ENCODE results near the gene MARCHF6.
"Not testable (repeated sequence)": the region's sequence is repeated elsewhere in the genome, so short reads cannot be mapped to it uniquely, and the experiment has no call there.

The MARCHF6 gene

GRCh38 chr5:10376544-10376943 is 23.0 kb downstream of the MARCHF6 start:
- H3K27ac Mint-ChIP-seq: peak overlapping the region; percentile 62
- peak overlapping the region; percentile 15 for H3K4me3 Mint-ChIP-seq
- peaks cover 13% of the 10 kb centered on the region for H3K36me3 Mint-ChIP-seq
- peaks cover 71% of the 10 kb centered on the region for H3K4me1 Mint-ChIP-seq
- H3K9me3 Mint-ChIP-seq: no peaks in the 10 kb centered on the region
- H3K27me3 Mint-ChIP-seq: no peaks in the 10 kb centered on the region

DNA sequence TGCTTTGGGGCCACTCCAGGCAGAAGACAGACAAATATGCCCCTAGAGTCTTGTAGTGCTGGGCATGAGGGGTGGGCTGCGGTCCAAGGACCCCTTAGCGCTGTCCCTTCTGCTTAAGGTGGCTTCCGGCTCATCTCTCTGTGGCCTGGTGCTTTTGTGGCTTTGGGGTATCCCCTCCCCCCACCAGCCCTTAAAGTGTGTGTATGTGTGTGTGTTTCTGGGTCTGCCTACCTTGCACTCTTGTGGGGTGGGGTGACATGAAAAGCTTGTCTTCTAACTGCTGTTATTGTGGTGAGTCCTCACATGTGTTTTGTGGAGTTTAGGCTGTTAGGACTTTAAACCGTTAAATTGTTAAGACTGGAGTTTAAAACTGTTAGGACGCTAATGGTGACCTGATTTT is 23.6 kb downstream of the MARCHF6 start:
- peak overlapping the region; percentile 79 for H3K27ac Mint-ChIP-seq
- H3K27me3 Mint-ChIP-seq: no peaks in the 10 kb centered on the region
- H3K9me3 Mint-ChIP-seq: no peaks in the 10 kb centered on the region
- H3K4me3 Mint-ChIP-seq: no peak overlapping the region
- peaks cover 13% of the 10 kb centered on the region for H3K36me3 Mint-ChIP-seq
- peaks cover 66% of the 10 kb centered on the region for H3K4me1 Mint-ChIP-seq

DNA sequence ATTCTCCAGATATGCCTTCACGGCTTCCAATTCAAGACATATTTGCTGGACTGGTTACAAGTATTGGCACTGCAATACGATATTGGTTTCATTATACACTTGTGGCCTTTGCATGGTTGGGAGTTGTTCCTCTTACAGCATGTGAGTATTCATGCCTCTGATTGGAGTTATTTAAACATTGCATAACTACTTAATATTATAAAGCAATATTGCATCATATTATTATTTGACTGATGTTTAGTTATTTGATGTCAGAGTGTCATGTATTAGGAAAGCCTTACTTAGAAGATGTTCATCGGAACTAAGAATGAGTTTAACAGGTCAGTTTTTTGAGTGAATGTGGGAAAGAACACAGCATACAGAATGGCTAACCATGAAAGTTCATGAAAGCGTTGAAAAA is 28.3 kb downstream of the MARCHF6 start:
- H3K4me3 Mint-ChIP-seq: no peak overlapping the region
- H3K9me3 Mint-ChIP-seq: no peaks in the 10 kb centered on the region
- no peak overlapping the region for H3K27ac Mint-ChIP-seq
- peaks cover 25% of the 10 kb centered on the region for H3K4me1 Mint-ChIP-seq
- H3K27me3 Mint-ChIP-seq: no peaks in the 10 kb centered on the region
- peaks cover 18% of the 10 kb centered on the region for H3K36me3 Mint-ChIP-seq

GRCh38 chr5:10384483-10384882 is 31.0 kb downstream of the MARCHF6 start:
- Mint-ChIP-seq H3K27ac (no peak overlapping the region), H3K27me3 (no peaks in the 10 kb centered on the region), H3K9me3 (no peaks in the 10 kb centered on the region), H3K36me3 (peaks cover 14% of the 10 kb centered on the region), H3K4me3 (no peak overlapping the region), H3K4me1 (peaks cover 6% of the 10 kb centered on the region)

GRCh38 chr5:10387690-10388089 is 34.2 kb downstream of the MARCHF6 start:
- no peak overlapping the region for H3K4me3 Mint-ChIP-seq
- peaks cover 18% of the 10 kb centered on the region for H3K36me3 Mint-ChIP-seq
- no peaks in the 10 kb centered on the region for H3K4me1 Mint-ChIP-seq
- no peaks in the 10 kb centered on the region for H3K9me3 Mint-ChIP-seq
- H3K27ac Mint-ChIP-seq: no peak overlapping the region
- no peaks in the 10 kb centered on the region for H3K27me3 Mint-ChIP-seq

GRCh38 chr5:10391130-10391529 is 37.6 kb downstream of the MARCHF6 start:
- Mint-ChIP-seq H3K9me3 (no peaks in the 10 kb centered on the region), H3K4me3 (no peak overlapping the region), H3K27me3 (no peaks in the 10 kb centered on the region), H3K4me1 (peaks cover 2% of the 10 kb centered on the region), H3K27ac (no peak overlapping the region), H3K36me3 (peaks cover 15% of the 10 kb centered on the region)

- H3K36me3 Mint-ChIP-seq: peaks cover 19% of the 10 kb centered on the region
- H3K27me3 Mint-ChIP-seq, H3K4me3 Mint-ChIP-seq, H3K4me1 Mint-ChIP-seq, H3K9me3 Mint-ChIP-seq: not testable (repeated sequence)
- H3K27ac Mint-ChIP-seq: peak overlapping the region; percentile 55
Measured at GRCh38 chr5:10392567-10393328, 39.3 kb downstream of the MARCHF6 start.

DNA sequence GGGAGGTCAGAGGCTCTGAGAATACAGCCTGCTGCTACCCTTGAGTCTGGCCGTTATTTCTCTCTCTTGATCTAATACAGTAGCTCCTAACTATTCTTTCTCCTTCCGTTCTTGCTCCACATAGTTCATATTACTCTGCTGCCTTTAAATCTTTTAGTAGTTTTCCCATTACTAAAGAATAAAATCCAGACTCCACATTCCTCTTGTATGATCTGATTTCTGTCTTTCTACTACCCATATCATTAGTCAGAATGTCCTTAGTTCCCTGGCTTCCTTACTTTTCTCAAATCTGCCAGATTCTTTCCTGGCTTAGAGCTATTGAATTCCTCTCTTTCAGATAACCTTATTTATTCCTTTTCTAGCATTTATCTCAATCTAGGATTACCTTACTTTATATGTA is 40.0 kb downstream of the MARCHF6 start:
- Mint-ChIP-seq H3K4me3 (no peak overlapping the region), H3K27ac (peak overlapping the region; percentile 24), H3K27me3 (no peaks in the 10 kb centered on the region), H3K9me3 (no peaks in the 10 kb centered on the region), H3K4me1 (peaks cover 6% of the 10 kb centered on the region), H3K36me3 (peaks cover 19% of the 10 kb centered on the region)

GRCh38 chr5:10396552-10396951 is 43.1 kb downstream of the MARCHF6 start:
- Mint-ChIP-seq H3K27ac (no peak overlapping the region), H3K9me3 (no peaks in the 10 kb centered on the region), H3K4me3 (no peak overlapping the region), H3K36me3 (peaks cover 18% of the 10 kb centered on the region), H3K4me1 (peaks cover 10% of the 10 kb centered on the region), H3K27me3 (no peaks in the 10 kb centered on the region)

DNA sequence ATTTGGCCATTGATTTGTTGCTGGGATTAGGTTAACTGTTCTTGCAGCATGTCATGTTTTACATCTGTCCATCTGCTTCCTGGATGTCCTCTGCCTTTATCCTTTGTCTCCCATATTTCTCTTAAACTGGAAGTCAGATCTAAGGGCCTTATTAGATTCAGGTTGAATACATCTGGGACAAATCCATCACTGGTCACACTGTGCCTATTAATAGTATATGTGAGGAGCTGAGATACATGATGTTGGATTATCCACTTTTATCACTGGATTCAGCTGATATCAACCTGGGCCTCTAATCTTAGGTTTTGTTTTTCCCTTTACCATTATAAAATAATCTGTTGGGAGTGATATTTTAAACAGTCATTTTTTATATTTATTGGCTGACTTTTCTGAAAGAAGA is 46.3 kb downstream of the MARCHF6 start:
- Mint-ChIP-seq H3K27ac (no peak overlapping the region), H3K4me1 (peaks cover 10% of the 10 kb centered on the region), H3K4me3 (no peak overlapping the region), H3K9me3 (no peaks in the 10 kb centered on the region), H3K27me3 (no peaks in the 10 kb centered on the region), H3K36me3 (peaks cover 13% of the 10 kb centered on the region)

- H3K9me3 Mint-ChIP-seq: no peaks in the 10 kb centered on the region
- H3K4me1 Mint-ChIP-seq: peaks cover 10% of the 10 kb centered on the region
- H3K36me3 Mint-ChIP-seq: peaks cover 13% of the 10 kb centered on the region
Measured at GRCh38 chr5:10400411-10400810, 46.9 kb downstream of the MARCHF6 start.

DNA sequence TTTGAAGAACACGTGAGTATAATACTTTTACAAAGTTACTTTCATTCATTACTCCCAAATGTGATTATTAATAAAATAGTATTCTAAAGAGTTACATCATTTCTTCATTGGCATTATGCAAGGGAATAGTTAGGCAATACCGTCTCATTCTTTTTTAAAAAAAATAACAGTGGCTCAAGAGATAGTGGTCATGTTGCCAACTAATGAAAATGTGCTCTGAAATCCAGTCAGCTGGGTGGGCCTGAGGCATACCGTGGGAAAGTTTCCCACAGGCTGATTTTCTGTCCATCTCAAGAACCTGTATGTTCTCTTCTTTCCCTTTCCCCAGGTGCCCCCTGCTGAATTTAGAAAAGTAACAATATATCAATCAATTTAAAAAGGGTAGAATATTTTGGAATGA is 47.3 kb downstream of the MARCHF6 start:
- H3K27me3 Mint-ChIP-seq: no peaks in the 10 kb centered on the region
- peak overlapping the region; percentile 59 for H3K27ac Mint-ChIP-seq
- peaks cover 10% of the 10 kb centered on the region for H3K4me1 Mint-ChIP-seq
- no peaks in the 10 kb centered on the region for H3K9me3 Mint-ChIP-seq
- H3K36me3 Mint-ChIP-seq: peaks cover 13% of the 10 kb centered on the region
- H3K4me3 Mint-ChIP-seq: no peak overlapping the region

More at GRCh38 chr5:10400411-10400810, 46.9 kb downstream of the MARCHF6 start:
- Mint-ChIP-seq H3K27ac (peak overlapping the region; percentile 41), H3K27me3 (no peaks in the 10 kb centered on the region), H3K4me3 (no peak overlapping the region)

DNA sequence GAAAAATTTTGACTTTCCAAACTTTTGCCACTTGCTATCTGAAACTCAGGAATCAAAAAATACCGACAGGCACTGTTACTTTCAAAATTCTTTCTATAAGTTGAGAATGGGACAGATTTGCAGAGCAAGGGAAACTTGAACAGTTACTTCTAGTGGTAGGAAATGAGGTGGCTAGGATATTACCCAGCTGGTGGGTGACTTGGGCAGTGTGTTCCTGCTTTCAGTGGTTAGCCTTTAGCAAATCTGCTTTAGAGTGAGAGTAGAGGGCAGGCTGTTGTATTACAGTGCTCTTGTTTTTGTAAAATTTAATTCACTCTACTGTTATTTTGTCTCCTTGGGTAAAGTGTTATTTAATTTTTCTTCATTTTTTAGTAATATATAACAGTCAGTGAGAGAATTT is 48.0 kb downstream of the MARCHF6 start:
- Mint-ChIP-seq H3K9me3 (no peaks in the 10 kb centered on the region), H3K27ac (peak overlapping the region; percentile 59), H3K4me1 (peaks cover 6% of the 10 kb centered on the region), H3K36me3 (peaks cover 10% of the 10 kb centered on the region), H3K27me3 (no peaks in the 10 kb centered on the region), H3K4me3 (no peak overlapping the region)
